HG02943 (cell line): ENCODE results near the gene SDHB.

Source experiments
- ATAC-seq: cut with Tn5 transposase; IDR thresholded peaks from one replicate; pipeline ENCODE4 v1.9.1; 2021; ENCODE audit warnings: mild to moderate bottlenecking, low read depth, moderate library complexity; ENCODE audit not compliant: unreplicated experiment

SDHB gene

GRCh38 chr1:17014671-17015567 is 38.9 kb downstream of the SDHB start:
- no peak for ATAC-seq

GRCh38 chr1:17013491-17014320 is 40.1 kb downstream of the SDHB start:
- ATAC-seq = no peak

- no peak for ATAC-seq
These were observed 40.9 kb downstream of the SDHB start for GRCh38 chr1:17012775-17013490.

- peak; percentile 60 for ATAC-seq
These were observed 42.2 kb downstream of the SDHB start, which contains the start of gene ATP13A2 for GRCh38 chr1:17011439-17012307. TSS of gene ATP13A2 (minus strand) at chr1:17011928. CDS start at chr1:17011738, 190 bp downstream.

GRCh38 chr1:17011092-17011438 is 42.8 kb downstream of the SDHB start:
- ATAC-seq = no peak

GRCh38 chr1:17009706-17010105 is 44.1 kb downstream of the SDHB start:
- ATAC-seq = no peak

- no peak for ATAC-seq
These were observed 45.5 kb downstream of the SDHB start for GRCh38 chr1:17008208-17008855.

- no peak for ATAC-seq
These were observed 46.7 kb downstream of the SDHB start for GRCh38 chr1:17007121-17007520.

GRCh38 chr1:17005365-17005740 is 48.5 kb downstream of the SDHB start:
- ATAC-seq = no peak

GRCh38 chr1:17004466-17005364 is 49.1 kb downstream of the SDHB start:
- ATAC-seq = no peak

GRCh38 chr1:17002524-17002902 is 51.3 kb downstream of the SDHB start:
- ATAC-seq = no peak

GRCh38 chr1:17001760-17002523 is 51.9 kb downstream of the SDHB start:
- no peak for ATAC-seq

- ATAC-seq = no peak
These were observed 54.0 kb downstream of the SDHB start for GRCh38 chr1:16999863-17000262.

- ATAC-seq = no peak
These were observed 55.2 kb downstream of the SDHB start for GRCh38 chr1:16998589-16998988.

- ATAC-seq = no peak
These were observed 57.0 kb downstream of the SDHB start for GRCh38 chr1:16996845-16997244.

GRCh38 chr1:16993521-16994038 is 60.3 kb downstream of the SDHB start:
- no peak for ATAC-seq

GRCh38 chr1:16992675-16993074 is 61.2 kb downstream of the SDHB start:
- no peak for ATAC-seq

- no peak for ATAC-seq
These were observed 61.7 kb downstream of the SDHB start for GRCh38 chr1:16992102-16992501.
